Stimulated activated CD8-positive, alpha-beta memory T cell treated with anti-CD3 and anti-CD28 coated beads, Interleukin-15, amount 100 ng/mL, for 1 hour (primary cell): ENCODE measurements around the gene POF1B.

Experiments
- DNase-seq: peaks from one replicate; pipeline ENCODE4 v3.0.0-alpha.2; 2020; ENCODE audit warnings: low read depth

Gene POF1B

GRCh38 chrX:85243761-85244449, 135.6 kb downstream of the POF1B start, which contains the start of the genes SATL1 and ZNF711:
SATL1 (minus strand) TSS chrX:85243779; CDS start chrX:85108968, 134,811 bp downstream.
ZNF711 (plus strand) TSS chrX:85243991; CDS start chrX:85247573, 3,582 bp downstream.
- DNase-seq = no peak

GRCh38 chrX:85243155-85243554, 136.3 kb downstream of the POF1B start:
- DNase-seq = no peak
